GM12878 (cell line): ENCODE data around the gene PRR32. TPM values are rescaled to one million over a fixed set of nuclear protein-coding genes. Genes with fewer than 3 reads are reported as not detected.

ENCODE experiments used
- ATAC-seq: fragments of 200-7000 bp; cut with Tn5 transposase; 3 replicates; pipeline ENCODE4 v1.9.1; 2020; ENCODE audit warnings: mild to moderate bottlenecking, moderate library complexity
- BruUV-seq: library from RNA; stranded (reverse); fragments of 400-500 nt; replicated peaks from 2 replicates; lab custom pipeline; 2021; lab: Mats Ljungman, UMichigan
- CTCF ChIA-PET: fragments of 300-600 bp; sonication (Branson Sonifier 250); formaldehyde crosslinking; extraction: SDS; loops from one replicate; lab custom pipeline; 2021; ENCODE audit warnings: inconsistent platforms; lab: Yijun Ruan, JAX
- POLR2A ChIA-PET: fragments of 350-600 bp; formaldehyde crosslinking; extraction: SDS; loops from one replicate; lab custom pipeline; 2021; ENCODE audit warnings: inconsistent platforms; lab: Charles Lee
- RAD21 ChIA-PET: fragments of 300-600 bp; sonication (Branson Sonifier 250); formaldehyde crosslinking; loops from one replicate; lab custom pipeline; 2023; ENCODE audit warnings: antibody characterized with exemption; ENCODE audit not compliant: unreplicated experiment; lab: Charles Lee
- SMC1A ChIA-PET: fragments of 300-600 bp; sonication (Branson Sonifier 250); formaldehyde crosslinking; loops from one replicate; lab custom pipeline; 2023; ENCODE audit not compliant: unreplicated experiment, uncharacterized antibody; lab: Charles Lee
- DNase-seq: peaks from one replicate; pipeline ENCODE4 v3.0.0-alpha.2; 2011; ENCODE audit warnings: low read depth, low spot score
- FAIRE-seq: peaks from 3 replicates; lab custom pipeline; 2011; peaks lifted over from hg19 to GRCh38; lab: Jason Lieb, UNC
- H2AFZ ChIP-seq: 2 replicates; pipeline ENCODE4 v1.6.0; 2011; ENCODE audit warnings: low read depth, low read length, control low read depth; ENCODE audit not compliant: control insufficient read depth
- H3K27ac ChIP-seq: 2 replicates; pipeline ENCODE4 v1.5.1; 2011; ENCODE audit warnings: control low read depth; ENCODE audit not compliant: control insufficient read depth, insufficient read depth
- H3K27me3 ChIP-seq, 2 experiments: replicated peaks in 1 of 2; 2 replicates each; pipeline versions ENCODE4 v1.6.0 to v1.6.1; 2011; ENCODE audit warnings: low read length in 1 of 2; ENCODE audit not compliant: control insufficient read depth in 2 of 2, insufficient read depth in 2 of 2
- H3K36me3 ChIP-seq, 2 experiments: 2 replicates each; pipeline ENCODE4 v1.5.1; 2011; ENCODE audit warnings: low read length in 1 of 2; ENCODE audit not compliant: control insufficient read depth in 2 of 2, insufficient read depth in 2 of 2
- H3K4me1 ChIP-seq: 2 replicates; pipeline ENCODE4 v1.6.1; 2011; ENCODE audit warnings: mild to moderate bottlenecking, low read length, moderate library complexity, mixed read lengths; ENCODE audit not compliant: control insufficient read depth, insufficient read depth
- H3K4me2 ChIP-seq: 2 replicates; pipeline ENCODE4 v1.6.0; 2011; ENCODE audit warnings: control low read depth; ENCODE audit not compliant: control insufficient read depth, insufficient read depth
- H3K4me3 ChIP-seq: fragments of 200-600 bp; sonication (generic); 2 replicates; pipeline ENCODE4 v1.5.1; 2016
- H3K79me2 ChIP-seq: 2 replicates; pipeline ENCODE4 v1.6.0; 2011; ENCODE audit warnings: low read length; ENCODE audit not compliant: control insufficient read depth, insufficient read depth
- H3K9ac ChIP-seq: 2 replicates; pipeline ENCODE4 v1.8.0; 2011; ENCODE audit warnings: low read length, control low read depth, mixed read lengths; ENCODE audit not compliant: control insufficient read depth, insufficient read depth
- H3K9me3 ChIP-seq: replicated peaks from 3 replicates; pipeline ENCODE4 v1.5.1; 2011; ENCODE audit warnings: mild to moderate bottlenecking, low read length; ENCODE audit not compliant: control insufficient read depth, insufficient read depth
- H4K20me1 ChIP-seq: 2 replicates; pipeline ENCODE4 v1.6.0; 2011; ENCODE audit not compliant: control insufficient read depth, insufficient read depth
- BMI1 ChIP-seq: fragments of 450-650 bp; IDR thresholded peaks from 2 replicates; pipeline ENCODE4 v1.6.1; 2016; ENCODE audit warnings: mild to moderate bottlenecking, moderate library complexity, borderline replicate concordance
- DPF2 ChIP-seq: fragments of 450-650 bp; IDR thresholded peaks from 2 replicates; pipeline ENCODE4 v1.6.1; 2017; ENCODE audit warnings: mild to moderate bottlenecking
- ESRRA ChIP-seq: IDR thresholded peaks from 2 replicates; pipeline ENCODE4 v1.6.1; 2012; ENCODE audit warnings: mild to moderate bottlenecking, low read length, improper control_type of control experiment
- JUND ChIP-seq: IDR thresholded peaks from 2 replicates; pipeline ENCODE4 v1.6.1; 2012; ENCODE audit warnings: low read depth, mild to moderate bottlenecking, low read length, improper control_type of control experiment, moderate library complexity
- REST ChIP-seq: IDR thresholded peaks from 2 replicates; pipeline ENCODE4 v1.6.1; 2012; ENCODE audit warnings: mild to moderate bottlenecking, low read depth, low read length
- SIX5 ChIP-seq: IDR thresholded peaks from 2 replicates; pipeline ENCODE4 v1.6.1; 2011; ENCODE audit warnings: mild to moderate bottlenecking, low read depth, low read length, moderate library complexity; ENCODE audit not compliant: severe bottlenecking
- STAT1 ChIP-seq: fragments of 450-650 bp; conservative IDR thresholded peaks from 2 replicates; pipeline ENCODE4 v1.6.1; 2014; ENCODE audit warnings: antibody characterized with exemption, mild to moderate bottlenecking
- TCF7 ChIP-seq: IDR thresholded peaks from 2 replicates; pipeline ENCODE4 v1.6.1; 2014; ENCODE audit warnings: antibody characterized with exemption, borderline replicate concordance
- ZNF274 ChIP-seq: IDR thresholded peaks from one replicate; pipeline ENCODE4 v1.8.0; 2011; ENCODE audit not compliant: insufficient read length, insufficient read depth
- ZNF384 ChIP-seq: IDR thresholded peaks from 2 replicates; pipeline ENCODE4 v1.6.1; 2012; ENCODE audit warnings: low read depth, mild to moderate bottlenecking, low read length, improper control_type of control experiment, borderline replicate concordance
- WGBS: methylation state at CpG from one replicate; pipeline ENCODE4 v1.1.6; 2016; ENCODE audit warnings: low lambda C conversion rate; ENCODE audit not compliant: insufficient replicate concordance, insufficient coverage; ENCODE audit errors: missing lambda C conversion rate; 5-methylcytosine and 5-hydroxymethylcytosine counted together
- in situ Hi-C: fragments of 300-500 bp; cut with MboI; formaldehyde crosslinking; loops from 9 replicates; pipeline ENCODE4 v1.14.3; 2018; ENCODE audit warnings: mixed read lengths
- intact Hi-C: fragments of 100-400 bp; cut with micrococcal nuclease; formaldehyde crosslinking; loops from one replicate; pipeline ENCODE4 v1.14.2; 2022; ENCODE audit not compliant: unreplicated experiment
- polyA plus RNA-seq, 11 experiments: library from polyadenylated mRNA; depleted of rRNA in 4 of 11; unstranded in 6 of 11; stranded (reverse) in 5 of 11; fragments of >200 nt; fragmentation: Nextera tagmentation in 4 of 11; fragmentation: Illumina TruSeq in 1 of 11; extraction: Ambion mirVana in 4 of 11; extraction: Trizol in 1 of 11; gene quantifications; 1 replicate in 1 of 11; 2 replicates in 10 of 11; pipeline versions ENCODE4 v1.2.1 to v1.2.3, GENCODE V29; 2011 to 2016; ENCODE audit warnings: inconsistent platforms in 2 of 11, missing spikeins in 2 of 11, low read depth in 1 of 11
- total RNA-seq, 4 experiments: library from RNA; depleted of rRNA in 3 of 4; stranded (reverse); fragments of >200 nt in 3 of 4; fragmentation: Illumina TruSeq in 1 of 4; extraction: Trizol in 1 of 4; gene quantifications; 2 replicates each; pipeline versions ENCODE4 v1.2.1 to v1.2.3, GENCODE V29; 2013 to 2021

PRR32 gene
- total and polyA plus RNA-seq, 10 of the 15 experiments (the other 5 are each of a cell fraction or from before 2014, with no cell fraction given): not detected

GRCh38 chrX:126820700-126821420, 1.3 kb downstream of the PRR32 start:
- ChIA-PET CTCF (interaction anchor here (0.7 kb wide), 1 partner anchor 13 kb away, joined by 4 read pairs; no protein-coding TSS in a partner anchor), POLR2A (no interaction called here), RAD21 (no interaction called here), SMC1A (no interaction called here)
- Histone ChIP-seq H3K9me3 (no peaks in the 10 kb centered on the region), H3K4me2 (no peak overlapping the region), H3K79me2 (no peaks in the 10 kb centered on the region), H3K36me3 (no peaks in the 10 kb centered on the region), H3K27ac (no peak overlapping the region), H3K9ac (no peak overlapping the region), H4K20me1 (no peaks in the 10 kb centered on the region), H3K27me3 (no peaks in the 10 kb centered on the region), H3K4me1 (no peaks in the 10 kb centered on the region), H3K4me3 (no peak overlapping the region), H2AFZ (no peak overlapping the region)
- 36% methylated on average over 13 of the region's 13 CpGs for WGBS
- no peak for TF ChIP-seq TCF7
- no peak for TF ChIP-seq SIX5
- TF ChIP-seq ESRRA: no peak
- TF ChIP-seq ZNF274: no peak
- no peak for TF ChIP-seq ZNF384
- no peak for TF ChIP-seq BMI1
- TF ChIP-seq STAT1: no peak
- TF ChIP-seq DPF2: no peak
- TF ChIP-seq REST: no peak
- no peak for TF ChIP-seq JUND
- DNase-seq (no peak), ATAC-seq (no peak), FAIRE-seq (no peak)
- in situ Hi-C loops: no loop called here
- intact Hi-C loops: no loop called here
- BruUV-seq: no TSS peak
